ENCODE measurements around the gene CAMTA1.

The CAMTA1 gene

GRCh38 chr1:7221826-7222694 lies 436.8 kb downstream of the CAMTA1 start:
- DNase-seq = no peak

- DNase-seq = no peak
Observed at GRCh38 chr1:7222695-7223015, 437.4 kb downstream of the CAMTA1 start.

- no peak for DNase-seq
Observed at GRCh38 chr1:7223334-7224080, 438.3 kb downstream of the CAMTA1 start.

GRCh38 chr1:7224081-7224534 lies 438.9 kb downstream of the CAMTA1 start:
- no peak for DNase-seq

GRCh38 chr1:7224644-7225043 lies 439.4 kb downstream of the CAMTA1 start:
- DNase-seq = no peak

- DNase-seq = no peak
Observed at GRCh38 chr1:7225711-7226505, 440.7 kb downstream of the CAMTA1 start.

- no peak for DNase-seq
Observed at GRCh38 chr1:7227654-7228053, 442.4 kb downstream of the CAMTA1 start.

GRCh38 chr1:7228252-7228961 lies 443.2 kb downstream of the CAMTA1 start:
- no peak for DNase-seq

- no peak for DNase-seq
Observed at GRCh38 chr1:7229186-7229585, 443.9 kb downstream of the CAMTA1 start.

GRCh38 chr1:7229696-7230631 lies 444.7 kb downstream of the CAMTA1 start:
- DNase-seq = no peak

- no peak for DNase-seq
Observed at GRCh38 chr1:7232441-7233236, 447.4 kb downstream of the CAMTA1 start.

- no peak for DNase-seq
Observed at GRCh38 chr1:7233237-7233540, 447.9 kb downstream of the CAMTA1 start.

GRCh38 chr1:7233646-7234470 lies 448.6 kb downstream of the CAMTA1 start:
- DNase-seq = no peak

GRCh38 chr1:7234471-7234755 lies 449.2 kb downstream of the CAMTA1 start:
- no peak for DNase-seq

GRCh38 chr1:7235871-7236517 lies 450.7 kb downstream of the CAMTA1 start:
- no peak for DNase-seq

GRCh38 chr1:7236844-7237515 lies 451.7 kb downstream of the CAMTA1 start:
- no peak for DNase-seq

- no peak for DNase-seq
Observed at GRCh38 chr1:7247158-7247557, 461.9 kb downstream of the CAMTA1 start.

- DNase-seq = no peak
Observed at GRCh38 chr1:7247791-7248548, 462.7 kb downstream of the CAMTA1 start.
